ENCODE measurements around the gene ZKSCAN5. TPM values are rescaled to one million over a fixed set of nuclear protein-coding genes. Genes with fewer than 3 reads are reported as not detected.

Gene ZKSCAN5
- total and polyA plus RNA-seq, 2 donors (not counting 1 experiment from before 2014, with no cell fraction given) = 3.1 to 10.9 TPM

GRCh38 chr7:99559175-99559915, 54.9 kb downstream of the ZKSCAN5 start:
- TF ChIP-seq EZH2 (IDR thresholded peaks at IDR 0.05; ENCODE audit: borderline replicate concordance, insufficient read depth, low read depth, low read length, poor library complexity, severe bottlenecking) = no peak
- no peak for TF ChIP-seq CTCF (IDR thresholded peaks at IDR 0.05)
- Histone ChIP-seq H3K4me3 (ENCODE audit: control extremely low read depth in 1 of 5, extremely low read depth in 1 of 5, insufficient read depth in 1 of 5, low read depth in 2 of 5, low read length in 4 of 5) (peak overlapping the region; percentile 71 to 97 (median 92)), H3K27me3 (replicated peaks in 1 of 4; ENCODE audit: control extremely low read depth in 1 of 4, control insufficient read depth in 3 of 4, insufficient read depth in 4 of 4, low read length in 3 of 4) (no peaks in the 10 kb centered on the region), H3K9ac (ENCODE audit: low read length) (peak overlapping the region; percentile 92), H3K36me3 (replicated peaks in 1 of 2; ENCODE audit: control extremely low read depth in 1 of 2, control insufficient read depth in 1 of 2, extremely low read depth in 1 of 2, insufficient read depth in 2 of 2, low read length in 1 of 2) (peaks cover 20 to 51% of the 10 kb centered on the region in 2 experiments), H3K4me2 (replicated peaks; ENCODE audit: low read depth, low read length, poor library complexity, severe bottlenecking) (peak overlapping the region; percentile 96), H3K27ac (ENCODE audit: low read length in 2 of 2) (peak overlapping the region; percentile 91 to 98), H2AFZ (ENCODE audit: insufficient read depth, low read depth, low read length, poor library complexity, severe bottlenecking) (peak overlapping the region; percentile 97), H3K4me1 (ENCODE audit: control insufficient read depth in 2 of 2, insufficient read depth in 2 of 2, low read length in 2 of 2) (peaks cover 19 to 25% of the 10 kb centered on the region in 2 donors), H3K9me3 (ENCODE audit: control extremely low read depth in 1 of 3, control insufficient read depth in 2 of 3, insufficient read depth in 1 of 3, low read length in 2 of 3) (no peaks in the 10 kb centered on the region), H3K79me2 (ENCODE audit: control insufficient read depth, insufficient read depth, low read length) (peaks cover 74% of the 10 kb centered on the region), H4K20me1 (ENCODE audit: control insufficient read depth, insufficient read depth, low read length, poor library complexity, severe bottlenecking) (peaks cover 25% of the 10 kb centered on the region)
- CTCF ChIA-PET = interaction anchor here (0.6 to 1.3 kb wide), 3 partner anchors 20 to 736 kb away, joined by 3 to 4 read pairs (median 3); partner anchors contain the start of gene ZNF394
- intact Hi-C loops (cut with micrococcal nuclease) = loop anchor here (2.0 to 10.0 kb wide), 3 partner anchors 21 to 359 kb away; partner anchors contain the start of genes ARPC1B and TRIM4
- H3K4me3 Mint-ChIP-seq = peak overlapping the region; percentile 98
- no peaks in the 10 kb centered on the region for H3K27me3 Mint-ChIP-seq
- WGBS (ENCODE audit: insufficient coverage) = 17% methylated on average over 24 of the region's 31 CpGs
- peaks cover 47% of the 10 kb centered on the region for H3K4me1 Mint-ChIP-seq
- no peak for ATAC-seq (ENCODE audit: low read depth)
- peak overlapping the region; percentile 98 for H3K27ac Mint-ChIP-seq
- no peaks in the 10 kb centered on the region for H3K9me3 Mint-ChIP-seq (ENCODE audit: insufficient read depth)
- POLR2A ChIA-PET = interaction anchor here (0.6 to 2.8 kb wide), 11 partner anchors 21 to 869 kb away, joined by 3 to 33 read pairs (median 6); partner anchors contain the start of genes ARPC1A, BUD31, CPSF4 and PDAP1
- no peak for DNase-seq

Data from B cell (primary cell).